HepG2 (cell line): Measurements from ENCODE around the gene DEFB113. TPM values are rescaled to one million over a fixed set of nuclear protein-coding genes. Genes with fewer than 3 reads are reported as not detected.

Source experiments
- ATAC-seq: fragments of 200-7000 bp; cut with Tn5 transposase; 3 replicates; pipeline ENCODE4 v1.9.1; 2020; ENCODE audit warnings: mild to moderate bottlenecking, moderate library complexity
- BruUV-seq: library from RNA; stranded (reverse); fragments of 400-500 nt; replicated peaks from 2 replicates; lab custom pipeline; 2021; lab: Mats Ljungman, UMichigan
- CTCF ChIA-PET: fragments of 300-600 bp; formaldehyde crosslinking; extraction: SDS; loops from one replicate; lab custom pipeline; 2021; ENCODE audit warnings: low total read pairs, inconsistent platforms, low intra/inter-chr PET ratio; lab: Yijun Ruan, JAX
- POLR2A ChIA-PET: fragments of 350-600 bp; sonication (Branson Sonifier 250); formaldehyde crosslinking; loops from one replicate; lab custom pipeline; 2020; ENCODE audit warnings: antibody characterized with exemption, inconsistent platforms; lab: Yijun Ruan, JAX
- DNase-seq: peaks from one replicate; pipeline ENCODE4 v3.0.0-alpha.2; 2015; ENCODE audit warnings: low spot score
- FAIRE-seq: peaks from 3 replicates; lab custom pipeline; 2011; peaks lifted over from hg19 to GRCh38; lab: Jason Lieb, UNC
- H2AFZ ChIP-seq: one replicate; pipeline ENCODE4 v1.6.1; 2011; ENCODE audit warnings: low read length, inconsistent platforms
- H3K27ac ChIP-seq: fragments of 300-600 bp; 3 replicates; pipeline ENCODE4 v1.8.0; 2011; ENCODE audit warnings: mixed run types, mild to moderate bottlenecking, mixed read lengths, low read length, inconsistent platforms; ENCODE audit not compliant: insufficient read depth; ENCODE audit errors: extremely low read length
- H3K27me3 ChIP-seq, 2 experiments: fragments of 200-600 bp in 1 of 2; 2 replicates in 1 of 2; 3 replicates in 1 of 2; pipeline versions ENCODE4 v1.6.0 to v1.8.0; 2011; ENCODE audit warnings: low read length in 2 of 2, mild to moderate bottlenecking in 2 of 2, moderate library complexity in 2 of 2, inconsistent platforms in 1 of 2; ENCODE audit not compliant: insufficient read depth in 2 of 2, control insufficient read depth in 1 of 2
- H3K36me3 ChIP-seq, 2 experiments: fragments of 200-600 bp in 1 of 2; replicated peaks in 1 of 2; 2 replicates in 1 of 2; 3 replicates in 1 of 2; pipeline versions ENCODE4 v1.5.1 to v1.8.0; 2011; ENCODE audit warnings: low read length in 2 of 2, inconsistent platforms in 1 of 2; ENCODE audit not compliant: insufficient read depth in 2 of 2, control insufficient read depth in 1 of 2
- H3K4me1 ChIP-seq: 2 replicates; pipeline ENCODE4 v1.5.1; 2012; ENCODE audit warnings: low read length, inconsistent platforms; ENCODE audit not compliant: insufficient read depth
- H3K4me2 ChIP-seq: 2 replicates; pipeline ENCODE4 v1.6.0; 2011; ENCODE audit warnings: low read depth, low read length, inconsistent platforms
- H3K4me3 ChIP-seq, 3 experiments: fragments of 200-600 bp in 1 of 3; sonication (generic), shearing (Covaris generic) in 1 of 3; replicated peaks in 1 of 3; 2 replicates each; pipeline ENCODE4 v1.5.1; 2011 to 2016; ENCODE audit warnings: low read length in 3 of 3, inconsistent platforms in 2 of 3, low read depth in 2 of 3, mild to moderate bottlenecking in 2 of 3, control low read depth in 1 of 3, mixed read lengths in 1 of 3; ENCODE audit not compliant: insufficient read depth in 1 of 3
- H3K79me2 ChIP-seq: one replicate; pipeline ENCODE4 v1.6.1; 2011; ENCODE audit warnings: low read length, inconsistent platforms; ENCODE audit not compliant: insufficient read depth
- H3K9ac ChIP-seq: 2 replicates; pipeline ENCODE4 v1.6.0; 2011; ENCODE audit warnings: mild to moderate bottlenecking, low read depth, low read length, inconsistent platforms; ENCODE audit not compliant: insufficient read depth
- H3K9me3 ChIP-seq: 2 replicates; pipeline ENCODE4 v1.5.1; 2012; ENCODE audit warnings: mild to moderate bottlenecking, low read length
- H4K20me1 ChIP-seq: 2 replicates; pipeline ENCODE4 v1.6.0; 2011; ENCODE audit warnings: inconsistent platforms, mild to moderate bottlenecking, low read length, moderate library complexity; ENCODE audit not compliant: insufficient read depth
- CEBPG ChIP-seq: IDR thresholded peaks from 2 replicates; pipeline ENCODE4 v1.6.1; 2016
- GABPB1 ChIP-seq: IDR thresholded peaks from 2 replicates; pipeline ENCODE4 v1.6.1; 2016; ENCODE audit warnings: mild to moderate bottlenecking, missing genetic modification reagents, moderate library complexity, missing compliant biosample characterization
- LRRFIP1 ChIP-seq: sonication (generic); formaldehyde crosslinking; conservative IDR thresholded peaks from 2 replicates; pipeline ENCODE4 v1.4.0; 2020; ENCODE audit warnings: missing genetic modification reagents
- MAFF ChIP-seq: IDR thresholded peaks from 2 replicates; pipeline ENCODE4 v1.6.1; 2011; ENCODE audit warnings: low read depth, low read length, improper control_type of control experiment
- MAFK ChIP-seq, 2 experiments: IDR thresholded peaks in 1 of 2; conservative IDR thresholded peaks in 1 of 2; 2 replicates each; pipeline ENCODE4 v1.6.1; 2011; ENCODE audit warnings: improper control_type of control experiment in 2 of 2, low read length in 2 of 2
- MLX ChIP-seq: IDR thresholded peaks from 2 replicates; pipeline ENCODE4 v1.6.1; 2016
- SIN3A ChIP-seq: IDR thresholded peaks from 2 replicates; pipeline ENCODE4 v1.6.1; 2011; ENCODE audit warnings: low read depth, mild to moderate bottlenecking, control low read depth, low read length, borderline replicate concordance
- ZNF672 ChIP-seq: sonication (generic); formaldehyde crosslinking; IDR thresholded peaks from 2 replicates; pipeline ENCODE4 v1.8.1; 2022; ENCODE audit warnings: missing genetic modification reagents
- WGBS: methylation state at CpG from one replicate; pipeline ENCODE4 v1.1.6; 2017; ENCODE audit warnings: low lambda C conversion rate; 5-methylcytosine and 5-hydroxymethylcytosine counted together
- in situ Hi-C: cut with HindIII; loops from 2 replicates; pipeline ENCODE4 v1.10.0; 2017; ENCODE audit warnings: low pct_unique_long_range_greater_than_20kb; ENCODE audit not compliant: extremely low pct_ligation_motif_present
- intact Hi-C: fragments of 100-400 bp; cut with micrococcal nuclease; formaldehyde crosslinking; loops from one replicate; pipeline ENCODE4 v1.10.0; 2022; ENCODE audit not compliant: unreplicated experiment
- polyA plus RNA-seq, 8 experiments: library from polyadenylated mRNA; depleted of rRNA in 3 of 8; stranded (reverse) in 7 of 8; unstranded in 1 of 8; fragments of >200 nt; fragmentation: Illumina TruSeq in 4 of 8; extraction: Trizol in 4 of 8; gene quantifications; 2 replicates each; pipeline versions ENCODE4 v1.2.1 to v1.2.3, GENCODE V29; 2011 to 2016; ENCODE audit warnings: low read depth in 4 of 8, missing spikeins in 1 of 8, mixed read lengths in 1 of 8; ENCODE audit not compliant: insufficient read depth in 1 of 8
- total RNA-seq, 5 experiments: library from RNA; depleted of rRNA; stranded (reverse); fragments of >200 nt; fragmentation: Illumina TruSeq; extraction: Trizol; gene quantifications; 2 replicates each; pipeline ENCODE4 v1.2.3, GENCODE V29; 2016; ENCODE audit warnings: low read depth in 1 of 5

Gene DEFB113
- total and polyA plus RNA-seq, 2 of the 13 experiments (the other 11 are each of a cell fraction or from before 2014, with no cell fraction given), result not detected

- ChIA-PET POLR2A (no interaction called here), CTCF (no interaction called here)
- Histone ChIP-seq H3K27ac (no peak within 1 kb of the TSS), H3K4me1 (no peaks in the 10 kb centered on the region), H3K79me2 (no peaks in the 10 kb centered on the region), H3K9ac (no peak within 1 kb of the TSS), H4K20me1 (no peaks in the 10 kb centered on the region), H2AFZ (no peak within 1 kb of the TSS), H3K4me3 (no peak within 1 kb of the TSS), H3K9me3 (no peaks in the 10 kb centered on the region), H3K36me3 (no peaks in the 10 kb centered on the region), H3K27me3 (no peaks in the 10 kb centered on the region), H3K4me2 (no peak within 1 kb of the TSS)
- ATAC-seq (no peak), FAIRE-seq (no peak), DNase-seq (no peak)
- in situ Hi-C loops, result no loop called here
- intact Hi-C loops, result no loop called here
- no TSS peak for BruUV-seq
- no peak for TF ChIP-seq CEBPG (CRISPR knock-in tag)
- no peak for TF ChIP-seq LRRFIP1
- TF ChIP-seq ZNF672, result no peak
- 0% methylated on average over 2 of the region's 2 CpGs for WGBS
Measured at GRCh38 chr6:49964064-49964463, 5.4 kb downstream of the DEFB113 start, which contains the start of gene DEFB114. Gene DEFB114, minus strand, starts transcription at chr6:49964164. Its CDS starts 59 bp downstream, at chr6:49964105.

- ChIA-PET POLR2A (no interaction called here), CTCF (no interaction called here)
- H3K4me1 ChIP-seq, result no peaks in the 10 kb centered on the region
- no peak overlapping the region for H3K9ac ChIP-seq
- no peaks in the 10 kb centered on the region for H3K27me3 ChIP-seq
- no peaks in the 10 kb centered on the region for H4K20me1 ChIP-seq
- H3K27ac ChIP-seq, result no peak overlapping the region
- no peak overlapping the region for H3K4me3 ChIP-seq
- in situ Hi-C loops (no loop called here), intact Hi-C loops (no loop called here)
- no peaks in the 10 kb centered on the region for H3K36me3 ChIP-seq
- H3K79me2 ChIP-seq, result no peaks in the 10 kb centered on the region
- no TSS peak for BruUV-seq
- DNase-seq, result no peak
- no peaks in the 10 kb centered on the region for H3K9me3 ChIP-seq
- no peak overlapping the region for H2AFZ ChIP-seq
- no peak for FAIRE-seq
- peak; percentile 21; the same call in 1 of the 2 replicates for TF ChIP-seq MAFF
- no peak for TF ChIP-seq GABPB1 (CRISPR knock-in tag)
- TF ChIP-seq MLX (CRISPR knock-in tag), result no peak
- peak; percentile 24 to 60; a peak in 2 of 4 replicates for TF ChIP-seq MAFK (conservative IDR thresholded peaks at IDR 0.05 in 1 of 2, IDR thresholded peaks at IDR 0.05 in 1 of 2; ENCODE audit: low read length in 2 of 2)
- TF ChIP-seq SIN3A, result no peak
- H3K4me2 ChIP-seq, result no peak overlapping the region
- no peak for ATAC-seq
- 0% methylated on average over 1 of the region's 1 CpG for WGBS
Measured at GRCh38 chr6:49958180-49958579, 11.2 kb downstream of the DEFB113 start.
